DMS153 treated with DMSO at 0.1 percent for 48 hours (cell line): ENCODE data around the gene EXOC4.
A peak's percentile ranks its signal among the peaks of the same experiment; 100 is the strongest.
"Not testable (repeated sequence)": the region's sequence is repeated elsewhere in the genome, so short reads cannot be mapped to it uniquely, and the experiment has no call there.

ENCODE experiments used
- DNase-seq: peaks from one replicate; lab custom pipeline; 2025; ENCODE audit not compliant: unreplicated experiment; lab: John Stamatoyannopoulos, UW

EXOC4 gene

GRCh38 chr7:133854739-133855138 is 601.9 kb downstream of the EXOC4 start:
- peak; percentile 19 for DNase-seq

DNA sequence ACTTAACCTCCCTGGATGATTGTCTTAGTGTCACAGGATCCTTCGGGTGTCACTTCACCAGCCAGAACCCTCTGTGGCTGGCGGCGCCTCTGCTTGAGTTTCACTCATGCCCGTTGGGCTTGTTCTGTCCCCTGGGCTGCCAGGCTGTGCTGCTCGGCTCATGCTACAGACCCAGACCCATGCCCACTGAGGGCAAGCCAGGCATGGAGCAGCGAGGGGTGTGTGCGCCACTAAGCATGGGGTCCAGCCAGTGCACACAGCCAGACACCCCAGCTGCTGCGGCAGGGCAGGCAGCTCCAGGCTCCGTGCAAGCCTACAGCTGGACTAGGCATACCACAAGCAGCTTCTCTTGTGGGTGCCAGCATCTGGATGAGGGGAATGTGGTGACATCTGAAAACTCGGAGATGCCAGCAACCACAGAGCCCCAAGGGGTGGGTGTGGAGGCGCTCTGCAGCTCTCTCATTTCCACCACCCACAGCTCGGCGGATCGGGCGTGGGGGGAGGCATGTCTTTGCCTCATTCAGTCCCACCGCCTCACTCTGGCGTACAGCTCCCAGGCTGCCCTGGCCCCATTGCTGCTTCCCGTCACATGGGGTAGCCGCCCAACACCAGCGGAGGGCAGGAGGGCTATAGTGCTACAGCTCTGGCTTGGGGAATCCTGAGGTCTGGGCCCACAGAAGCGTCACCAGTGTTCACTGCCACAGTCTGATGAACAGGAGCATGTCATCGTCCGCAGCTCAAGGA is 604.7 kb downstream of the EXOC4 start:
- no peak for DNase-seq

DNA sequence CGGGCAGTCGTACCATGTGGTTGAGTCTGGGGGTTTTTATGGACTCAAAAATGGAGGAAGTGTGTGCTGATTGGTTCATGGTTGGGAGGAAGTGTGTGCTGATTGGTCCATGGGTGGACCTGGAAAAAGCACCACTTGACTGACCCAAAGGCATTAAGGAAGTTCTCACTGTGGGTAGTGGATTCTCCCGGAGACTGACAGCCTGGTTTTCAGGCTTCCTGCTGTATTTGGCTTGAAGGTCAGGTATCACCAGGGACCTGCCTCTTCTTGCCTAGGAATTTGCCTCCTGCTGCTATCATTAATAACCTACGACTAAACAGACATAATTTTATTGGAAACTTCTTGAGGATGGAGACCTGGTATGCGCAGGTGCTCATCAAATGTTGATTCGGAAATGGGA is 605.4 kb downstream of the EXOC4 start:
- no peak for DNase-seq

- no peak for DNase-seq
Measured at GRCh38 chr7:133859231-133859630, 606.4 kb downstream of the EXOC4 start.

DNA sequence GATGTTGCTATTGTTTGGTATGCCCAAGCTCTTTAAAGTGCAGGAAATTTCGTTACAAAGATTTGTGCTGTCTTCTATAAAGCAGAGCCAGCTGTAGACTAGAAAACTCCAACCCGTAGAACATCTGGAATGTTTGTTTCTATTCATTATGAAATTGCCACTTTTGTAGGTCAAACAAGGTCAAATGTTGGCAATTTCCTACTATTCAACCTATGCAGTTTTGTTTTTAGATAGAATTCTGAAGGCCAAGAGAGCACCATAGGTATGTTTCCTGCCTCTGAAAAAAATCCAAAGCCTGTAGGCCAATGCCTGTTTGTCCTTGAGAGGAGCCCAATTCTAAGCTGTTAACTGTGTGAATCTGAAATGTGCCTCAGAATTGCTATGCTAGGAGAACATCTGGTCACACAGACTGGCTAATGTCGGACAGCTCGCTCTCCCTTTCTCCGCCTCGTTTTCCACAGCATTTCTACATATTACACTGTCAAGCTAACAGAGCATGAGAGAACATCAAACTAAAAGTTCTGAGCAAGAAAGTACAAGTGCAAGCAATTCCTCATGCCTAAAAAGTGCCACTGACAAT is 607.1 kb downstream of the EXOC4 start:
- no peak for DNase-seq

DNA sequence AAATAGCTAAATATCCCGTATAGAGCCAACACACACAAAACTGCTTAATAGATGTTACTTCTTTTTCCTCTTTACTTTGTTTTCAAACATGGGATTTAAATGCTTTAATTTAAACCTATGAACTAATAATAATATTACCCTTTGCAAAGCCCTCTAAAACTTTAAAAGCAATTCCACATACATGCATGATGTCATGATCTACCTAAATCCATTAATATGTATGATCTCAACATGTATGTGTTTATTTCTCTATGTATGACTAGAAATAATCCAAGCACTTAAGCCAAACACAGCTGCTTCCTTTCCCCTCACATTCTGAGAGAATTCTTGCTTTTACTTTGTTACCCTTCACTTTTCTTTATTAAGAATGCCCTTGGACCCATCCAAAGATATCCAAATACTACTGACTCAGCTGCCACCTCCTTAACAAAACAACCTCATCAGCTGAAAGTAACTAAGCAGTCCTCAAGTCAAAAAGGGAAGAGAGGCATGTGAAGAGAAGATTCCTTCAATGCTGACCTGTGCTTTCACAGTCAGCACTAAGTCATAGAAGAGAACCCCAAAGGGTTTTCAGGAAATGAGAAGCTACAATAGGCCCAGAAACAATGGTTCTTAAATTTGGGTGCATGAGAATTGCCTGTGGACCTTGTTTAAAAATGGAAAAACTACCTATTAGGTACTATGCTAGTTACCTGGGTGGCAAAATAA is 607.9 kb downstream of the EXOC4 start:
- no peak for DNase-seq

- DNase-seq = no peak
Measured at GRCh38 chr7:133861876-133862275, 609.0 kb downstream of the EXOC4 start.

DNA sequence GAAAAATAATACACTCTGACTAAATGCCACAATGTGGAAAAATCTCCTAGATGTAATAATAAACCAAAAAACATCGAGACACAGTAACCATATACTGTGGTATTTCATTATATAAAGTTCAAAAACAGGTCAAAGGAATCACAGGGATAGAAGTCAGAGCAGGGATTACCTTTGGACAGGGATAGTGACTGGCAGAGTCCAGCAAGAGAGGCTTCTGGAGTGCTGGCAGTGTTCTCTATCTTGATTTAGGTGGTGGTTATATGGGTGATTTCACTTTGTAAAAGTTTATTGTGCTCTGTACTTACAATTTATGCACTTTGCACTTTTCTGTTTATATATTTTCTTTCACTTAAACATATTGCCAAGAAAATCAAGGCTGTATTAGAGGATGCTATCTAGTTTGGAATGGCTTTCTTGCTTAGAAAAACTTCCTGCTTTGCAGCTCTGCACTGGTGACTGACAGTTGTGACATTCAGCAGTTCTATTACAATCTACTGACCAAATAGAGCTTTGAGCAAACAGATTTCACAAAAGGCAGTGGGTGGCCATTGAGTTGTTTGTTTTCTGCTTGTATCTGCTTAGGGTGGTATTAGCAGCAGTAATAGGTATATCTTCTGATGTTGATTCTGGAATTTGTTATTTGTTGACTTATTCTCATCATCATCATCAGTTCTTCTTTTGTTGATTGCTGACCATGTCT is 610.6 kb downstream of the EXOC4 start:
- peak; percentile 37 for DNase-seq

DNA sequence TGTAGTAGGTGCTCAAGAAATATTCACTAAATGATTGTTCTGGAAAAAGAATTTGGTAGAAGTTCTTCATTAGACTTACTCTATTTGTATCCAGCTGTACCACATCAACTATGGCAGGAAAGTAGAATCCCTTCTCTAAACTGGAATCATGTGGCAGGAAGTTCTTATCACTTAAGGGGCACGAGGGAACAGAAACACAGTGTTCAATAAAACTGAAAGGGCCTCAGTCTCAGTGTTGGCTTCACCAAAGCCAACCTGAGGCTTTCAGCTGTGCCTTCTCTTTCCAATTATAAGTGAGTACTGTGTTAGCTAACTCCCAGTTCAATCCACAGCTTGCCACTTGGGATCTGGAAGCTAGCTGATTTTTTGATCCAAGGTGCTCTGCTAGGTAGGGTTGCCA is 616.7 kb downstream of the EXOC4 start:
- DNase-seq = no peak

GRCh38 chr7:133871757-133872156 is 618.9 kb downstream of the EXOC4 start:
- DNase-seq = no peak

DNA sequence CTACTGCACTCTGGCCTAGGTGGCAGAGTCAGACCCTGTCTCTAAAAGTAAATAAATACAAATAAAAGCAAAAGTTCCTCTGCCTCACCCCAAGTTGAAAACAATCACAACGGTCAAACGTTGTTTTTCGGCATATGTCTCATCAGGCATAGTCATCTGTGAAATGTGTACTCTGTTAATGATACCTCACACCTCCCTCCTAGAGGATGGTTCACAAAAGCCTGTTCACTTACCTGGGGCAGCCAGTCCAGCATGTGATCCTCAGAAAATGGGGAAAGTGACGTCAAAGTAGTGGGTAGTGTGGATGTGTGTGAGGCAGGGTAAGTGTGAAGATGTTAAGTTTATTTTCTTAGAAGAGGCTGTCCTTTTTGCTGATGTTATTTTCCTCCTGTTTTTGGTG is 620.3 kb downstream of the EXOC4 start:
- DNase-seq = no peak

GRCh38 chr7:133873631-133874030 is 620.8 kb downstream of the EXOC4 start:
- no peak for DNase-seq

- no peak for DNase-seq
Measured at GRCh38 chr7:133883591-133883990, 630.7 kb downstream of the EXOC4 start.

DNA sequence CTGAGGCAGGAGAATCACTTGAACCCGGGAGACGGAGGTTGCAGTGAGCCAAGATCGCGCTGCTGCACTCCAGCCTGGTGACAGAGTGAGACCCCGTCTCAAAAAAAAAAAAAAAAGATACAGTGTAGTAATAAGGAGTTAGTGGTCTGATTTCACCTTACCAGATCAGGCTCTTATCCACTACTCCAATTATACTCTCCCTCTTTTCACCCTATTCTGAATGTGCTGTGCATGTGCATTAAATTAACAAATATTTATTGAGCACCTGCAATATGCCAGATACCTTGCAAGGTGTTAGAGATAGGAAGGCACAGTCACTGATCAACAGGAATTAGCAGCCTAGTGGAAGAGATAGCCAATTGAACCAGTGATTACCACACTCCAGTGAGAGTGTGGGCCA is 632.3 kb downstream of the EXOC4 start:
- no peak for DNase-seq

DNA sequence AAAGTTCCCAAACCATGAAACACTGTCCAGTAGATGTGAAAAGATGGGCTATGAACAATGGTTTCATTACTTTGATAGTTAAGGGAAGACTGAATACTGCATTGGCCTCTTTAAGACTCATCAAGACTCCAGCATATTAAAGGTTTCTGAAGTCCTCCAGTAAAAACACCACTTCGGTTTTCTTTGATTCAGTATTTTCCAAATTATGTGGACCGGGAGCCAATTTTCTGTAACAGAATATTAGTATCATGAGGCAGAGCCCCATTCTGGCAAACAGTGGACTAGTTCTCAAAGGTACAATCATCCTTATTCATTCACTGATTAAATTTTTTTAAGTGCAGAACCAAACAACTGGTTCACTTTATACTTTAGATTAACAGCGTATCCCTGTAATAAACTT is 633.2 kb downstream of the EXOC4 start:
- no peak for DNase-seq

GRCh38 chr7:133886797-133887196 is 633.9 kb downstream of the EXOC4 start:
- DNase-seq = no peak

- DNase-seq = no peak
Measured at GRCh38 chr7:133887459-133887858, 634.6 kb downstream of the EXOC4 start.

- no peak for DNase-seq
Measured at GRCh38 chr7:133888061-133888930, 635.4 kb downstream of the EXOC4 start.

GRCh38 chr7:133904776-133905175 is 651.9 kb downstream of the EXOC4 start:
- no peak for DNase-seq

GRCh38 chr7:133906553-133906952 is 653.7 kb downstream of the EXOC4 start:
- DNase-seq = not testable (repeated sequence)

DNA sequence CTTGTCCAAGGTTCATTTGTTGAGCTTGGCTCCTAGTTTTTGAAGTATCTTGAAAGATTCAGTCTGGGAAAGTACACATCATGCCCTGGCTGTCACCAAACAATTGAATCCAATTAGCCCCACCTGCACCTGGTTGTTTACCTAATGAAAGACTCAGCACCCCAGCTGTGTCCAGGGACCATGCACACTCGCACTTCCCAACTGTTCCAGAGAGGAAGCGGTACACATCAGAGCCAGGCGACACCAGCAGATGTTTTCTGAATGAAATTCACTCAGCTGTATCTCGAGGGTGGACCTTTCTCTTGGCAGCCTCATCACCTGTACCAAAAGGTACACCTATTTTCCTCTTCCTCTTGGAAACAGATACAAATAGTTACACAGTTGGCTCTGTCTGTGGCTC is 657.9 kb downstream of the EXOC4 start:
- DNase-seq = peak; percentile 19
